OCI-LY1 (cell line): ENCODE results near the gene LGMN.

ENCODE experiments used
- EZH2 ChIP-seq: fragments of 200-600 bp; sonication (generic), shearing (Covaris generic); IDR thresholded peaks from 2 replicates; pipeline ENCODE4 v1.8.0; 2017; ENCODE audit warnings: borderline replicate concordance, mixed run types, mild to moderate bottlenecking, antibody characterized with exemption, low read length, moderate library complexity, mixed read lengths
- TF ChIP-seq, protein P1 (sequence below): fragments of 200-600 bp; sonication (generic), shearing (Covaris generic); IDR thresholded peaks from 2 replicates; pipeline ENCODE4 v1.5.1; 2017; ENCODE audit warnings: mild to moderate bottlenecking, antibody characterized with exemption, low read length, moderate library complexity, mixed read lengths

DNA sequence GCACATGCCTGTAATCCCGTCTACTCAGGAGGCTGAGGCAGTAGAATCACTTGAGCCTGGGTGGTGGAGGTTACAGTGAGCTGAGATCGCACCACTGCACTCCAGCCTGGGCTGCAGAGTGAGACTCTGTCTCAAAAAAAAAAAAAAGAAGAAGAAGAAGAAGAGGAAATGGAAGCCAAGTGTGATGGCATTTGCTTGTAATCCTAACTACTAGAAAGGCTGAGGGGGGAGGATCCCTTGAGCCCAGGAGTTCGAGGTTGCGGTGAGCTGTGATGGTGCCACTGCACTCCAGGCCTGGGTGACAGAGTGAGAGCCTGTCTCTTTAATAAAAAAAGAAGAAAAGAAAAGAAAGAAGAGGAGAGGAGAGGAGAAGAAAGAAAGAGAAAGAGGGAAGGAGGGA, 52.1 kb downstream of the LGMN start:
- TF ChIP-seq, protein P1, sequence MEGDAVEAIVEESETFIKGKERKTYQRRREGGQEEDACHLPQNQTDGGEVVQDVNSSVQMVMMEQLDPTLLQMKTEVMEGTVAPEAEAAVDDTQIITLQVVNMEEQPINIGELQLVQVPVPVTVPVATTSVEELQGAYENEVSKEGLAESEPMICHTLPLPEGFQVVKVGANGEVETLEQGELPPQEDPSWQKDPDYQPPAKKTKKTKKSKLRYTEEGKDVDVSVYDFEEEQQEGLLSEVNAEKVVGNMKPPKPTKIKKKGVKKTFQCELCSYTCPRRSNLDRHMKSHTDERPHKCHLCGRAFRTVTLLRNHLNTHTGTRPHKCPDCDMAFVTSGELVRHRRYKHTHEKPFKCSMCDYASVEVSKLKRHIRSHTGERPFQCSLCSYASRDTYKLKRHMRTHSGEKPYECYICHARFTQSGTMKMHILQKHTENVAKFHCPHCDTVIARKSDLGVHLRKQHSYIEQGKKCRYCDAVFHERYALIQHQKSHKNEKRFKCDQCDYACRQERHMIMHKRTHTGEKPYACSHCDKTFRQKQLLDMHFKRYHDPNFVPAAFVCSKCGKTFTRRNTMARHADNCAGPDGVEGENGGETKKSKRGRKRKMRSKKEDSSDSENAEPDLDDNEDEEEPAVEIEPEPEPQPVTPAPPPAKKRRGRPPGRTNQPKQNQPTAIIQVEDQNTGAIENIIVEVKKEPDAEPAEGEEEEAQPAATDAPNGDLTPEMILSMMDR: no peak
- no peak for TF ChIP-seq EZH2
